ENCODE results near the gene TMEM44.

Gene TMEM44

DNA sequence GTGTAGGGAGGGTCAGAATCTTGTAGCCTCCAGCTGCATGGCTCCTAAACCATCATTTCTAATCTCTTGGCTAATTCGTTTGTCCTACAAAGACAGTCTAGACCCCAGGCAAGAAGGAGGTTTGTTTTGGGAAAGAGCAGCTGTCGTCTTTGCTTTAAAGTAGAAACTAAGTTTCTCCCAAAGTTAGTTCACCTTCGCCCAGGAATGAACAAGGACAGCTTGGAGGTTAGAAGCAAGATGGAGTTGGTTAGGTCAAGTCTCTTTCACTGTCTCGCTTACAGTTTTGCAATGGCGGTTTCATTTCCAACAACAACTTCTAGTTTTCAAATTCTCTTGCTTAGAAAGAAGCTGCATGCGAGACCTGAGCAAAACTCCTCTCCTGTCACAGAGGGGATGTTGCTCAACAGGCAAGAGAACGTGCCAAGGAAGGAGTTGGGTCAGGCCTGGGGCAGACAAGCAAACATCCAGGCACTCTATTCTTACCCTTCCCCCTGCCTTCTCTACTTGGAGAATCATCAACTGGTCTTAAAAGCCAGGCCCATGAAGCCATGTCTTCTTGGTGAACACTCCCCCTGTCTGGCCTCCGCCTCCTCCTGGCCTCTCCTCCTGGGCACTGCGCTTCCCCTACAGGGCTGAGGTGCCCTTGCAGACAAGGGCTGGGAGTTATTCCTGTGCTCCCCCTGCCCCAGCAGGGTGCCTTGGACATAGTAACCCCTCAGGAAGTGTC is 57.6 kb downstream of the TMEM44 start:
- peak; percentile 71 for DNase-seq

DNA sequence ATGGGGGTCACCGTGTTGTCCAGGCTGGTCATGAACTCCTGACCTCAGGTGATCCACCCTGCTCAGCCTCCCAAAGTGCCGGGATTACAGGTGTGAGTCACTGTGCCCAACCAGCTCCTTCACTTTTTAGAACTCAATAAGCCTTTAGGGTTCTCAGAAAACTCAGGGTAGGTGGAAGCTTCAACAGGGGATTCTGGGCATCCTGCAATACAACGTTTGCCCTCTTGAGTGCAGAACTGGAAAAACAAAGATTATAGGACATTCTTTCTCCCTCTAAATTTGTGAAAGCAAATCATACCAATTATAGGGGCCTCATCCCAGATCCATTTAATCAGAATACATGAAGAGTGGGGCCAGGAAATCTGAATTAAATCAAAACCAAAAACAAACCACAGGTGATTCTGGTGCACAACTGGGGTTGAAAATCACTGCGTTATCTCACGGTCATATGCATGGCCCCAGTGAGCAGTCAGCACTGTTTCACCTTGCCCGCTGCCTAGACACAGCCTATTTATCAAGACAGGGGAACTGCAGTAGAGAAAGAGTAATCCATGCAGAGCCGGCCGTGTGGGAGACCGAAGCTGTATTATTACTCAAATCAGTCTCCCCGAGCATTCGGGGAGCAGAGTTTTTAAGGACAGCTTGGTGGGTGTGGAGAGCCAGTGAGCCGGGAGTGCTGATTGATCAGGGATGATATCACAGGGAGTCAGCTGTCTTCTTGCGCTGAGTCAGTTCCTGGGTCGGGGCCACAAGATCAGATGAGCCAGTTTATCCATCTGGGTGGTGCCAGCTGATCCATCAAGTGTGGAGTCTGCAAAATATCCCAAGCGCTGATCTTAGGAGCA is 58.4 kb downstream of the TMEM44 start:
- no peak for DNase-seq

DNA sequence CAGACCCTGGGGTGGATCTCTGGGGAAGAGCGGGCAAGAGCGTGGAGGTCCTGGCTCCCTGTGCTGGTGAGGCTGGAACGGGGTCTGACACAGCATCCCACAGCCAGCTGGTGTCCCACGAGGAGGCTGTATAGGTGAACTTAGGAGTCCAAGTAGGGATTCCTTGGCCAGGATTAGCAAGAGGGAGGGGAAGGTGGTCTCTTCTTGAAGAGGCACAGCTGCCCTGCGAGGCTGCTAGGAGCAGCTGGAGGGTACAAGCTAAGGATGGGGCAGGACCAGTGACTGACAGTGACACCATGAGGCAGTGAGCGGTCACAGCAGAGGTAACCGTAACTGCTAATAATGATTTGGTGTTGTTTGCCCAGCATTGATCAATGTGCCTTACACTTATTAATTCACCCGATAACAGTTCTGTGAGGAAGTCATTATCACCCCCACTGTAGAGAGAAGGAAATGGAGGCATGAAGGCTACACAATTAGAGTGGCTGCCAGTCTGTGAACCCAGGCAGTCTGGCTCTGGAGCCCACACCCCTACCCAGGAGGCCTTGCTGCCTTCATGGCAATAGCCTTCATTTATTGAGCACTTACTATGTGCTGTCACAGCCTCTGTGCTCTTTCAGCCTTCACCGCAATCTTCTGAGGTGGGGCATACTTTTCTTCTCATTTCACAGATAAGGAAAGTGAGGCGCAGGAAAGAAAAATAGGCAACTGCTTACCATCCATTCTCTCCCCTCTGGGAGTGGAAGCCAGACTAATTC is 59.4 kb downstream of the TMEM44 start:
- no peak for DNase-seq

DNA sequence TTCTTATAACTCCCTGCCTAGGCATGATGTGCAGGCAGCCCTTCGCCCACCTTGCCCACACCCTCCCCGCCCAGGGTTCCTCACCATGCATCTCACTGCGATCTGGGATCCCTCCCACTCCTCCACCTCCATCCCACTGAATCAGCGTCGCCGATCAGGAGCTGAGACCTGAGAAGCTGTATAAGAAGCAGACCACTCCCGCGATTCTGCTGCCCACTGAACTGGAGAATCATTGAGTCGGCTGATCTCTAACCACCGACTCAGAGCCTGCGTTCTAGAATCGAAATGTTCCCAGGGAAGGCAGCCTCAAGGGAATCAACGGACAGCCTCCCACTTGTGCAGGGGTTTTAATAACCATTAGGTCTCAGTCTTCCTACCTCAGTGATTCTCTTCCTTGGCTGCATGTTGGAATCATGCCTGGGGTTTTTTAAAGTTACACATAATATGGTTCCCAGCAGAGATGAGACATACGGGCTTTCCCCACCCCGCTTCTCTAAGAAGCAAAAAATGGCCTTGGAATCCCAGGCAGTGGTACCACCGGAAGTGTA is 60.2 kb downstream of the TMEM44 start:
- DNase-seq: no peak

DNA sequence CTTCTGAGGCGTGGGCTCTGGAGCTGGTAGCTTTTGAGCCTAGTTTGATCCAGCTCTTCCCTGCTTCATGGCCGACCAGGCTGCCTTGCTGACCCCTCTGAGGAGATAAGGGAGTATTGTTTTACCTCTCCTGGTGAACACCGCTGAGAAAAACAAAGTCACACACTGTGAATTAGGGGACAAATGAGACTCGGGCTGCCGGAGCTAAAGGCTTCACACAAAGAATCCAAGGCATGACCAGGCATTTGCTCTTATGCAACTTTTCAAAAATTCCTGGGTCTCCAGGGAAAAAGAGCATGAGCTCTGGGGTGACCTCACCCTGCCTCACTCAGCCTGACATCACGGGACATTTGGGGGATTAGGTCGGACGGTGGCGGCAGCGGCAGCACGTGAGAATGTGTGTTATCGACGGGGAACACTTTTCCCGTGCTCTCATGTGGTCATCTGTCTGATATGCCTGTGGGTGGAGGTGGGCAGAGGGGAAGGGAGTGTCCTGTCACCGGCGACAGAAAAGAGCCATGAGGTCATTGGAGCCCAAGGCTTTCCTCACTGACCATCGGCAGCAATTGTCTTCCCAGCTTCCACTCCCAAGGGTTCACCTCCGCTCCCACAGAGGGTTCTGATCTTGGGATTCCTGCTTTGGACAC is 61.0 kb downstream of the TMEM44 start:
- DNase-seq: no peak

DNA sequence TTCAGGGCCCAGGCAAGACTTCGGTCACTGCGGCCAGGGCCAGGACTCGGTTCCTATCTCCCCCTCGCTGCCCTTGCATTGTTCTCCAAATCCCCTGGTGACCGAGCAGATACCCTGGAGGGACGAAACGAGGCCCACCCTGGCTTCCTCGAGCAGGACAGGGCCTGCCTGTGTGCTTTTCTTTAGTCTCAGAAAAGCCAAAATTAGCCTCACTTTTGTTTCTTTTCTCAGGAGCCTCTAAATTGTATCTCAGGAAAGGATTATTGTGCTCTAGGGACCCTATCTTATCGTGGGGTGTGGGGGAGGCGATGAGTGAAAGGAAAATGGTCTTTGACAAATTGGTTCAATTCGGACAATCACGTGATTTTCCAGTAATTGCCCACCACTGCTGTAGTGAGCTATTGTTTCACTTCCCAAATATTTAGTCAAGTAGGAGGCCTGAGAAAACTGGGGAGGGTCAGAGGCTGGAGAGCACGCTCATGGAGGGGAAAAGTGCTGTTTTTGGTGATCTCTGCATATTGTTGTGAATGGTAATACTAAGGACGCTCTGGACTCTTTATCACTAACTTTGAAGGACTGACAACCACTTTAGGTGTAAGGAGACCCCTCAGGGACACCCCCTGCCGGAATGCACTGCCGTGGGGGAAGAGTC is 61.6 kb downstream of the TMEM44 start:
- DNase-seq: no peak

DNA sequence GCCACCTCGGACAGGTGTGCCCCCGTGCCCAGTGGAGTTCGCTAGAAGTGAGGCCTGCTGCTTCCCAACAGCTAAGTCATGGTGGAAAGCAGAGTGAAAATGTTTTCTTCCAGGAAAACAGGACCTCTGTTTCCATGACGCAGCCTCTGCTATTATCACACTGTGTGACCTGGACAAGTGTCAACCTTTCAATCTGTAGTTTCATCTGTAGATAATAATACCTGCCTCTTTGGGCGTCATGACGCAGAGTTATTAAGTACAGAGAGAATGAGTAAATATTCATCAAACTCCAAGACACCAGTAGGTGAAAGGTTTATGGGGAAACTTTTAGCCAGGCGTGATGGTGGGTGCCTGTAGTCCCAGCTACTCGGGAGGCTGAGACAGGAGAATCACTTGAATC is 62.3 kb downstream of the TMEM44 start:
- no peak for DNase-seq

DNA sequence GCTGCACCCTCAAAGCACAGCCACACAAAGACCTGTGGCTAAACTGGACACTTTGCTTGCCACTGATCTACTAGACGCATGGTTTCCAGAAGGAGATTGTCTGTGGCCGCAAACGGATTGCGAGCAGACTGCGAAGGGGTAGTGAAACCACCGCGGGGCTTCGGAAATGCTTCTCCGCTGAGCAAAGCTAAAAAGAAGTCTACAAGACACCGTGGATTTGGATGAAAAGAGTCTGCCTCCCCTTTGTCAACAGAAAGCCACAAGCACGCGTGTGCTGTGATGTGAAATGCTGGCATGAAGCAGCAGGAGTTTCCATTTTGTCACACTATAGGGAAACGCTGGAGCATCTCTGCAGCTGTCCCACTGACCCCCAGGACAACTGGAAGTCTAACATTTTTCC is 63.0 kb downstream of the TMEM44 start:
- DNase-seq: no peak

DNA sequence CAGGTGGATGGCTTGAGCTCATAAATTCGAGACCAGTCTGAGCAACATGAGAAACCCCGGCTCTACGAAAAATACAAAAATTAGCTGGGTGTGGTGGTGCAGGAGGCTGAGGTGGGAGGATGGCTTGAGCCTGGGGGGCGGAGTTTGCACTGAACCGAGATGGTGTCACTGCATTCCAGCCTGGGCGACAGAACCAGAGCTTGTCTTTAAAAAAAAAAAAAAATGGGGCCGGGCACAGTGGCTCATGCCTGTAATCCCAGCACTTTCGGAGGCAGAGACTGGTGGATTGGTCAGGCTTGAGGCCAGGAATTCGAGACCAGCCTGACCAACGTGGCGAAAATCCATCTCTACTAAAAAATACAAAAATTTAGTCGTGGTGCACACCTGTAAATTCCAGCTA is 64.0 kb downstream of the TMEM44 start:
- DNase-seq: no peak

DNA sequence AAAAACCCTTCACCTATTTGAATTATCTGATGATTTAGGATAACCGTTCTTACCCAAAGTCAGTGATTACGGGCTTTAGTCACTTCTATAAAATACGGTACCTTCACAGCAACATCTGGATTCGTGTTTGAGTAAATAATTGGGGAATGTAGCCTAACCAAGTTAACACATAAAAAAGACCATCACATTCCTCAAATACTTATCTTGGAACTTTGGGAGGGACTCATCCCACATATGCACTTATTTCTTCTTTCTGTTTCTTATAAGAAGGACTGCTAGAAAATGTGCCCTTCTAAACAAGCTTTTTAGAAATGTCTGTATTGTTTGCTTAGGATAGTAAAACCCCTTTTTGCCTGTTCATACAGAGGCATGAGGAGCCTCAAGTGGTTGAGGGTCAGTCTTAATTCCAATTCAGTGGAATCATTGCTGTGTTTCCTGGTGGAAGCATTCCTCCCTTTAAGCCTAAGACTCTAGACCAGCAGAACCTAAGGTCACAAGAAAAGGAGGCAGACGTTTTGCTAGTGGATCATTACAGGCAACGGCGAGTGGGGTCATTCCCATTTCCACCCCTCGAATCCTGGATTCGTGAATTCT is 67.5 kb downstream of the TMEM44 start:
- DNase-seq: no peak

DNA sequence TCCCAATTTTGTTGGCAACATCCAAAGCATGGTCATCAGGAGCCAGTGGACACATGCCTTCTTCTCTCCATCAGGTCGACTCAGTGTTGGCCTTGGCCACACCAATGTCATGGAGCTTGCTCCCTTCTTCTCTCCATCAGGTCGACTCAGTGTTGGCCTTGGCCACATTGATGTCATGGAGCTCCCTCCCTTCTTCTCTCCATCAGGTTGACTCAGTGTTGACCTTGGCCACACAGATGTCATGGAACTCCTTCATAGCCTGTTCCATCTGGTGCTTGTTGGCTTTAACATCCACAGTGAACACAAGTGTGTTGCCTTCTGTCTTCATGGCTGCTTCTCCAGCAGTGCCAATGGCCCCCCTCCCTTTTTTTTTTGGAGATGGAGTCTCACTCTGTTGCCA is 70.2 kb downstream of the TMEM44 start:
- DNase-seq: no peak

DNA sequence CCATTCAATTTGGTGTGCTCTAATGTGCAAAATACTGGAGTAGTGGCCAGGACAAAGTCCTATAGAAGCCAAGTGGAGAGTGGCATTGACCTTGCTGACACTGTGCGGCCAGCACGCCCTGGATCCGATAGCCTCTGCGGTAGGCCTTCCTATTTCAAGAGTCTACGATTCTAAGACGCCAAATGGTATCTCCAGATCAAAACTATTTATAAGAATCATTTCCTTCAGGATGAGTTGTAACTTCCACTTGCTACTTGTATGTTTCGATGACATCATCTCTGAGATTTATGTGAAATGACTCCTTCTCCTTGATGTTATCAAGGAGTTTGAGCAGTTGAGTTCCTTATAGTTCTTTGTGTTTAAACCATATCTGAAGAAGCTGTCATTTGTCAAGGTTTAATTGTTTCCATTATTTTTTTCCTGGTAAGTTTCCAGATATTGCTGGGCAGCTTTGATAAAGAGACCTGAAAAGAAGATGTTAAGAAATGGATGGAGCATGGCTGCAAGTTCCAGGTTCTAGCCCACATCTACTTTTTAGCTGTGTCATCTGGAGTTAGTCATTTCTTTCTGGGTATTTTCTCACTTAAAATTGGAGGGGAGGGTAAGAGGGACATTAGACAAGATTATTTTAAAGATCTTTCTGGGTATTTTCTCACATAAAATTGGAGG is 71.8 kb downstream of the TMEM44 start:
- no peak for DNase-seq

DNA sequence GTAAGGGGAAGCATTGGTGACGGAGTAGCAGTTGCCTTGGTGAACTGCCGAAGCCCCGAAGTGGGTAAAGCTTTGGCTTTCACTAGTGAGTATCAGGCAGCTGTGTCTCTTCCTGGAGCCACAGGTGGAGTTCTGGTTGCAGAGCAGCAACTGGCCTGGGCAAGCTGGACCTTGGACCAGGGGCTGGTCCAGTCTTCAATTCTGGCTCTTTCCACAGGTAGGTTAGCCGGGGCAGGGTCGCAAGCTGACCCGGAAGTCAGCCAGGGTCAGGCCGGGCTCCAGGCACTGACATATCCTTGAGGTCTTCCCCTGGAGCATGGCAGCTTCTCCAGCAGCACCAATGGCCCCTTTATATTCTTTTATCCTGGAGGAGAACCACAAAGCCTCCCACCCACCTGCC is 73.2 kb downstream of the TMEM44 start:
- DNase-seq: no peak

DNA sequence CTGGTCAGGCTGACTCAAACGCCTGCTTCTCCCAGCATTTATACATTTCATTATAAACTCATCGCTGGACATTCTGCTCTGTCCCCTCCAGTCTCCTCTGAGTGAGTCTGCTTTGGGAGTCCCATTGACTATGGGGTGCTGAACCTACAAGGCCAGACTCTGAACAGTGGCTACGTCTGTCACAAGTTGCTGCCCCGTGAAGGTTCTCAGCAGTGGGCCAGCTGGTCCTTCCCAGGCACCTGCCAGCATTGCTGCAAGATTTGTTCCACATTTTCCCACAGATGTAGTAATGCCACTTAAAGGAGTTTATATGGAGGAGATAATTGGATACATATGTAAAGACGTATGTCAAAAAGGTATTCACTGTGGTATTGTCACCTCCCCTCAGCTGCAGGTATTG is 73.7 kb downstream of the TMEM44 start:
- no peak for DNase-seq

DNA sequence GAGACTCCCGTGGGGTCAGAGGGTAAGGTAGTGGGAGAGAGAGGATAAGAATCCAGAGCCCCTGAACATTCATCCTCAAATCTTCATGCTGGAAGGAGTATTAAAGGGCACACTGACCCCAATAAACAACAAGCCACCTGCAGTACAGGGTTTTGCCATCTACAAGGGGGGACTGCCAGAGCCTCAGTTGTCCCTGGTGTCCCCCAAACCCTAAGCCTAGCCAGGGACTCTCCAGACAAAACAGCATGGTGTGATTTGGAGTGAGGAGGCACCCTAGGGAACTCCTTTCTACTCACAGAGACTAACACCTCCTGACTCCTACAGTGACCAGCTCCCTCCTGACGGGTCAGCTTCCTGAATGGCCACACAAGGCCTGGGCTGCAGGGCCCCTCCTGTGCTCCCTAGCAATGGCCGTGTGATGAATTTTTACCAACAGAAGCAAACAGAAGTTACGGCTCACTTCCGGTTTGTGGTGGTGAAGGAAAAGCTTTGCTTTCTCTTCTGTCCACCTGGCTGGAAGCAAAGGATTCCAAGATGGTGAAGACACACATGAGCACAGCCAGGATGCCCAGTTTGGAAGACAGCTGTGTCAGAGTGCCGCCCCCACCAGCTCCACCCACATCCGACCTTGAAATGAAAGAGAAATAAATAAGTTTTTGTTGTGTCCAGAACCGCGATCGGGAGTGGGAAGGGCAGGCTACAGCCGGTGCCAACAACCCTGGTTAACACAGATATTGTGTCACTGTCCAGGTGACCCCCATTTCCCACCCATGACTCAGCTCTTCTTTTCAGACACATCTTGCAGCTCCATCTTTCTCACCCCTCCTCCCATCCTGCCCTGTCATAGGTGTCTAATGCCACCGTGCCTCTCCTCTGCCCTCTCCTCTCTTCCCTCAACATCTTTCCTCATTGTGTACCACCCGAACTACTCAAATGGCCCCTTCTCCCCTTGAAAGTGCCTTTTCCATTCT is 76.8 kb downstream of the TMEM44 start:
- no peak for DNase-seq

DNA sequence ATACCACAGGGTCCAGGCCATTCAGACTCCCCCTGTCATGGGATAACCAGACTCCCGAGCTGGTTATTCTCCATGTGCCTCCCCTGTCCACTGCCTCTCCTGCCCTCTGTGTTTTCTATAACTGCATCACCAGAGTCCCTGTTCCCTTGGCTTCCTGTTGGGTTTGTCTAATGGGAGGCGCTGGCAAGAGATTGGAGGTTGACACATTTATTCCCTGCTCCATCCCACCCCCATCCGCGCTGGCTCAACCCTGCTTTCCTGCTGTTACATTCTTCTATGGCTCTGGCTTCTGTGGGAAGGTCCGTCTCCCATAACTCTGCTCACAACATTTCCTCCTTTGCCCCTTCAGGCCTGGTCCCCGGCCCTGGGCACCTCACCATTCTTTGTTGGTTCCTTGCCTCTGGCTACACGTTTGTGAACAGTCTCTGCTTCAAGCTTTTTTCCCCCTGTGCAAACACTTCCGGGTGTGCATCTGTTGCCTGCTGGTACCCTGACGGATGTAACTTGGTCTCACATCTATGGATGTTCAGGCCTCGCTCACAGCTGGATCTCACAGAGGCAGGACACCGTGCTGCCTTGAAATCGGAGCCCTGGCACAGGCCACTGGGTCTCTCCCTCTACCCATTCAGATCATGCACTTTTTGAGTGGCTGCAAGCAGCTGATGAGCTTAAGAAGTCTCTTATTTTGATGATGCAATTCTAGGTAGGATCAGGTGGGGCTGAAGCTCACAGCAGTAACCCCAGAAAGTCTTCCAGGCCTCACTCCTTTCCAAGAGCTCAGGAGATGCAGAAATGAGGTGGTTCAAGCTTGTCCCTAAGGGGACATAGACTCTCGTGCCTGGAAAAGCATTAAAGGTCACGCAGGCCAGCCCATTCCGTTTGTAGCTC is 77.8 kb downstream of the TMEM44 start:
- no peak for DNase-seq

DNA sequence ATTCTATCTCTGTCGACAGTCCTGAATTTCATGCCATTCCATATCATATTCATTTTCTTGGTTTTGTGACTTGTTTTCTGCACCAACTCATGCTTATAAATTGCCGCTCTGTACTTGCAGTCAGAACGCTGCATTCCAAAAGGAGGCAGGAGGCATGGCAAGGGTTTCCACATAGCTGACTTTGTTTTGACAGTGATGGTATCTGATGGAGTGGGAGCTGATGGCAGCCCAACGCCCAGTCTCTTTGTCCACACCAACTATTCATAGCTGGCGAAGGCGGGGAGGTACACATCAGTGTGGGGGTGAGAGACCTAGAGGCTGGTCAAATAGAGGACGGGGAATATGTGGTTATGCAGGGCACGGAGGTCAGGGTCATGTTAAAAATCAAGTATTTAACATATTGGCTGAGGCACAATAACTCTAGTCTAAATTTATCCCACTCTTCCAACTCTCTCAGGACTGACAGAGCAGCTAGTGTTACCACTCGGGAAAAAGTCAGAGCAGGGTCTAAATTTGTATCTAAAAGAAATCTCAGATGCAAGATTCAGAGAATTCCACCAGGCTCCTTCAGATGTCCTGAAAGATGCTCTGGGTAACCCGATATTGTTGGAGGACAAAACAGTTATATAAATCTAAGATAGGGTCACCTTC is 78.6 kb downstream of the TMEM44 start:
- no peak for DNase-seq

DNA sequence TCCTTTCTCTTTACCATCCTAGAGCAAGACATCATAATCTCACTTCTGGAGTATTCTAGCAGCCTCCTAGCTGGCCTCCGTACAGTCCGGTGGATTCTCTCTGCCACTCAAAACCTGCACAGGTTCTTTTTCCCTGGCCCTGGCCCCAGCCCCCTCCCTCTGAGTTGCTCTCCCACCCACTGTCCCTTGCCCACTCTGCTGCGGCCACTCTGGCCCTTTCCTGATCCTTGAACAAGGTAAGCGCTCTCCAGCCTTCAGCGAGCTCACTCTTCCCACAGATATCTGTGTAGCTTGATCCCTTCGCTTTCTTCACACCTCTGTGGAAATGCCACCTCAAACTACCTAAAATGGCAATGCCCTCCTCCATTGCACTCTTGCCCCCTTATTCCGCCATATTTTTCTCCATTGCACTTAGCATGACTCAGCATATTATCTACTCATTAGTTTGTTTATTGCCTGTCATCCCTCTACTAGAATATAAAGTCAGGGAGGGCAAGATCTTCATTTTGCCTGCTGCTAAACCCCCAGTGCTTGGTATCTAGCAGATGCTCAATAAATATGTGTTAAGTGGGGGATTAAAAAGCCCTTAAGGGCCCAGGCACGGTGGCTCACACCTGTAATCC is 80.8 kb downstream of the TMEM44 start:
- DNase-seq: no peak

Data from SIG-M5 (cell line).